Stimulated activated CD4-positive, alpha-beta T cell treated with anti-CD3 and anti-CD28 coated beads, Interleukin-15, amount 100 ng/mL, for 1 hour (primary cell): ENCODE results near the gene CPSF4L.

Experiments
- DNase-seq, 2 donors: peaks; one replicate each; pipeline ENCODE4 v3.0.0-alpha.2; 2020; ENCODE audit warnings: low read depth in 1 of 2, low spot score in 1 of 2

The CPSF4L gene

DNA sequence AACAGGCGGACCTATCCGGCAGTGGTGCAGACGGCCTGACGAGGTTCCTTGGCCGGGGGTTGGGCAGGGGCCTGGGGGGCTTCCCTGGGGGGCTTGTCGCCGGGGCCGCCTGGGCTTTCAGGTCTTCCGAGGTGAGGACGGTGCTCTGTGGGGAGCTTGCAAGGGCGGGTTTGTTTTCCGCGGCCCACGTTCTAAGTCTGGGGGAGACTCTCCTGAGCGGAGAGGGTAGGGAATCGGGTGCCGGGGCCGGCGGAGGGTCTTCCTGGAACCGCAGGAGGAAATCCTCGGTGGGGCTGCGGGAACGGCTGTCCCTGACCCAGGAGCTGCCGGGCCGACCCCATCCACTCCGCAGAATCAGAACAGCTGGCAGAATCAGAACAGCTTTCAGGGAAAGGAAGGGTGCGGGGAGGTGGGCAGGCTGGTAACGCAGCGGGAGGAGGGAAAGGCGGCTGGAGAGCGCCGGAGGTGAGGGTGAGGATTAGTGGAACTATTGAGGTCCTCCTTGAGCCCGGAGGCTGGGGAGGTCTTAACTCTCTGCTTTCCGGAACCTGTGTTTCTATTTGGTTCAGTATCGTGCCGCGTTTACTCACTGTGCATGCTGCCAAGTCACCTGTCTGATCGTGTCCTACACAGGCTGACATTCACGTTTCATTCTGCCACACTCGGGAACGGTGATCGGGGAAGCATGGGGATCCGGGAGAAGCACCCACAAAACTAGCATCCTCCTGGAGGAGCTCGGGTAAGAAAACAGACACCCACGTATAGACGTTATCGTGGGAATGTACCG, 28.9 kb downstream of the CPSF4L start:
- peak in 1 of 2 donors; percentile 12 for DNase-seq

DNA sequence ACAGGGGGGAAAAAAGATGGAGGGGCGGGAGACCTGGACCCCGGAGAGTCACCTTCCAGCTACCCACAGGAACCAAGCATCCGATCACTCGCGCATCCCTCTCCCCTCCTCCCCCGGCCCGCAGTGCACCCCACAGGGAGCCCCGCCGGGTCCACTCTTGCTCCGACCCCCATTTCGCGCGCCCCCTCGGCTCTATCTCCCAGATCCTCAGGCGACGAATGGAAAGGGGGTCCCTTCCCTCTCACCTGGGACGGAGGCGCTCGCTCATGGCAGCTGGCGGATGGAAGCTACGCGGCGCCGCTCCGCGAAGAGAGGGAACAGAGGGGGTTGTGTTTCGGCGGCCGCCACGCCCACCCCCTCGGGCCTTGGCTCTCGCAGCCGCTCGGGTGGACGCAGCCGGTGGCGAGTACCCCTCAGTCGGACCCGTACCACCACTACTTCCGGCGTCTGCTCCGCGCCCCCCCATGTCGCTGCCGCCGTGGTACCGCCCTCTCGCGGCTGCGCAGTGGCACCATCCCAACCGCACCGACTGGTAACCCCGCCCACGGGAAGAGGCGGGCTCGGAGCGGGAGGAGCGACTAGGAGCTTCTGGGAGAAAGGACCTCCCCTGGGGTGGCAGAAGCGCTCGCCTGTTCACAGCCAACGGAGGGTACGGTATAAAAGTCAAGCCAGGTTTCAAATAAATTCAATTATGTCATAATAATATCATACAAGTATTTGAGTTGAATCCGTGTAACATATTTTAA, 29.7 kb downstream of the CPSF4L start:
- peak; percentile 96 to 97 for DNase-seq

DNA sequence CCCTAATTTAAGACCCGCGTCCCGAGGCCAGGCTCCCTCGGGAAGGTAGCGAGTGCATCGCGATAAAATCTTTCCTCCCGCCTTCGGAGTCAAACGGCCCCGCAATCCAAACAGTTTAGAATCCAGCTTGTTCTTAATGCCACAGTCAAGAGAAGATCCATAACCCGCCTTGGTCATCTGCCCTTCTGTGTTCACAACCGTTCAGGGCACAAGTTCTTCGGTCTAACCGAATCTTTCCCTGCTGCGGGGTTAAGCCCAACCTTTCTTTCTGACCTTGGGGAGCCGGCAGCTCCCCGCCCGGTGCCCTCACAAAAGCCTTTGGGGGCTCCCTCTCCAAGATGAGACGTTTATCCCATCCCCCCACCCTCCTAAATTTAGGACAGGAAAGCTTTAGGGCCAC, 30.3 kb downstream of the CPSF4L start:
- DNase-seq: no peak

DNA sequence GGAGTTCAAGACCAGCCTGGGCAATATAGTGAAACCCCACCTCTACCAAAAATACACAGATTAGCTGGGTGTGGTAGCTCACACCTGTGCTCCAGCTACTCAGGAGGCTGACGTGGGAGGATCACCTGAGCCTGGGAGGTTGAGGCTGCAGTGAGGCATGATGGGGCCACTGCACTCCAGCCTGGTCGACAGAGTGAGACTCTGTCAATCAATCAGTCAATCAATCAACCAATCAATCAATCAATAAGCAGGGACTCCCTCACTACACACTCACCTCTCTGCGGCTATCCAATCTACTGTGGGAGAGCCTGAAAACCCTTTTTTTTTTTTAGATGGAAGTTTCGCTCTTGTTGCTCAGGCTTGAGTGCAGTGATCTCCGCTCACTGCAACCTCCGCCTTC, 31.6 kb downstream of the CPSF4L start:
- no peak for DNase-seq

DNA sequence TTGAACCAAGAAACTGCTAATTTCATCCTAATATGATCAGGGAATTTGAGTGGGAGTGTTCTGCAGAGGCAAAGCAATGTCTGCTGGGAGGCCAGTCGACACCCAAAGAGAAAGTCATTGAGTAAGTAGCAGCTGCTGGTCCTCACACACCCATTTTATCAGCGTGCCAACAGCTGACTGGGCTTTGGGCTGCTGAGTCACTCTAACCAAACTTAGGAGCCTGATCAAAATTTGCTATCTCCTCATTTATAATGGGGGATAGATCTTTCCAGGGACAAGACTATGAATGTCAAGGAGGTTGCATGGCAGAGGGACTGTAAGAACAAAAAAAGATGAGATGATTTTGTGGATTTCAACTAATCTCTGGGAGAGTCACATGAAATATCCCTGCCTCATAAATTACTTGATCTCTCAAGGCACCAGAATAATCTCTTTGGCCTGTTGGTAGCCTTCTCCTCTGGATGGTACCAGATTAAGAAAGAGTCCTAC, 32.9 kb downstream of the CPSF4L start:
- DNase-seq: no peak

DNA sequence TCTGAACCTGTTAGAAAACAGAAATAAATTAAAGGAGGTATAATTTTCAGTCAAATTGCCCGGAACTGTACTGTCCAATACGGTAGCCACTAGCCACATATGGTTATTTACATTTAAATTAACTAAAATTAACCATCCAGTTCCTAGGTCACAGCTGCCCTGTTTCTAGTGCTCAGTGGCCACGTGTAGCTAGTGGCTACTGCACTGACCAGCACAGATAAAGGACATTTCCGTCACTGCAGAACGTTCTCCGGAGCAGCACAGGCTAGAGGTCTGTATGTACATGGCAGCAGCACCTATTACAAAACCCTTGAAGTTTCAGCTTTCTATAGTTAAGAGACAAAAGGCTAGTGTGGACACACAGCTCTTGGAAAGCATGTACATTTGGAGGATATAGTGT, 33.7 kb downstream of the CPSF4L start:
- DNase-seq: no peak

GRCh38 chr17:73227379-73227778, 34.3 kb downstream of the CPSF4L start:
- no peak for DNase-seq

- DNase-seq: no peak
Observed at GRCh38 chr17:73226556-73227172, 35.0 kb downstream of the CPSF4L start.

DNA sequence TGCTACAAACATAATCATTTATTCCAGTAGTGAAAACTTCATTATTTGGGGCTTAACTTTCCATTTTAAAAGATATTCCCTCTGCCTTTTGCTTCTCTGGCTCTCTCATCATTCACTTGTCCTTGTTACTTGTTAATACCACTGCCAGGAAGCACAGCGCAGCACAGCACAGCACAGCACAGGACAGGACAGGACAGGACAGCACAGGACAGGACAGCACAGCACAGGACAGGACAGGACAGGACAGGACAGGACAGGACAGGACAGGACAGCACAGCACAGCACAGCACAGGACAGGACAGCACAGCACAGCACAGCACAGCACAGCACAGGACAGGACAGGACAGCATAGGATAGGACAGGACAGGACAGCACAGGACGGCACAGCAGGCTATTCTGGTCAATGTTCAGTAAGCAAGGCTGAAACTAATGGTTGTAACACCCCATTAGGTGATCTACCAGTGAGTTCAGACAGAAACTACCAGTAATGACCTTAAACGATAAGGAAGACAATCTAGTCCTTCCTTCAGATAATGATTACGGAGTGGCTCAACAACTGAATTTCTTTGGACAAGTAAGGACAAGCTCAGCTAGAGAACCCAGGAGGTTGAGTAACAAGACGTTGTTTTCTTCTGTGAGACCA, 36.9 kb downstream of the CPSF4L start:
- no peak for DNase-seq

- no peak for DNase-seq
Observed at GRCh38 chr17:73224237-73224636, 37.4 kb downstream of the CPSF4L start.

- no peak for DNase-seq
Observed at GRCh38 chr17:73223626-73224230, 38.0 kb downstream of the CPSF4L start.

DNA sequence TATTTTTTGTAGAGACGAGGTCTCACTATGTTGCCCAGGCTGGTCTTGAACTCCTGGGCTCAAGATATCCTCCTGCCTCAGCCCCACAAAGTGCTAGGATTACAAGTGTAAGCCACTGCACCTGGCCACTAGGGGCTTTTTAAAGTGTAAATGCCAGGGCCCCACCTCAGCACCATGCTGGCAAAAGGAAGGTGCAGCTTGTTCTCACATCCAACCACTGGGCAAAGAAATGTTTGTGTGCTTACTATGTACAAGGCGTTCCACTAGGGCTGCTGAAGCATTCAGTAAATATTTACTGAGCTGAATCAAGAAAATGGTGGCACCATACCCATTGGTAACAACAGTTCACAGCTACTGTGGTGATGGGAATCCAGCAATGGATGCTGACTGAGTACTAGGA, 46.2 kb downstream of the CPSF4L start:
- DNase-seq: no peak

- DNase-seq: no peak
Observed at GRCh38 chr17:73214851-73215250, 46.8 kb downstream of the CPSF4L start.

DNA sequence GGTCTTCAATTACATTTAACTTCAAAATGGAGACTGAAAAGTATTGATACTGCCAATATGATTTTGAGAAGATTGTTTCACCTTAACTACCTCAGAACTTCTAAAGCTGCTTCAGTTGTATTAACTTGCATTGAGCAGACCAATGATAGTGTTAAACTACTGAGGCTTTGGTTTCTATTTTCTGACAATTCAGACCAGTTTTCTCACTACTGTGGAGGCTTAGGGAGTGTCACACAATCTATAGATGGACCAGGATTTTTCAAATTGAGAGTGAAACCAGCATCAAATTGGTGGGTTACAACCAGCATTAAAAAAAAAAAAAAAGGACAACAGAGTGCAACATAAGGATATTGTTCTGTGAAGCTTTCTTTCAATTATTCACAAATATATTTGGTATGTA, 47.7 kb downstream of the CPSF4L start:
- DNase-seq: no peak

GRCh38 chr17:73211745-73212144, 49.9 kb downstream of the CPSF4L start:
- peak in 1 of 2 donors; percentile 29 for DNase-seq

DNA sequence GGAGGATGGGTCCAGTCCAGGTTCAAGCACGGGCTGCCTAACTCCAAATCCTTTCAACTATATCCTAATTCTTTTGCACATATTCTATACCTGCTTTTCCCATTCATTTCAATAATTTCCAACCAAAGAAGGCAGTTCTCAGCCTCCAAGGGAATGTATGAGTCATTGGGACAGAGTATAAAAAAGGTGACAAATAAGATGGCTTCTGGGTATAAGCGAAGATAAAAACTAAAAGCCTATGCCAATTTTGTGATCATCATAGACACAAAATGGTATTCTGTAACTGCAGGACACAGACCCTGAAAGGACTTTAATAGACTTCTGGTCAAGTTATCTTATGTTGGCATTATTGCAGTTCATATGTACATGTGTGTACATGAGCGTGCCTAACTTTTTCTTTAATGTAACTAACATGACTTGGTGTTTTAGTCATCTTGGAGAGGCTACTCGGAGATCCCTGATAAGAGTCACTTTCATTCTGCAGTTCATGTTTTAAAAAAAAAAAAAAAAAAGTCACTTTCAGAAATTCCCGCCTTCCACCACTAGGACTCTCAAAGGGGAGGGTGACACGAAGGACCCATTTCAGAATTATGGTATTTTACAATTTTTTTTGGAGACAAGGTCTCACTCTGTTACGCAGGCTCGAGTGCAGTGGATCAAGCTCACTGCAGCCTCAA, 51.5 kb downstream of the CPSF4L start:
- DNase-seq: no peak

- DNase-seq: no peak
Observed at GRCh38 chr17:73209436-73209835, 52.2 kb downstream of the CPSF4L start.

DNA sequence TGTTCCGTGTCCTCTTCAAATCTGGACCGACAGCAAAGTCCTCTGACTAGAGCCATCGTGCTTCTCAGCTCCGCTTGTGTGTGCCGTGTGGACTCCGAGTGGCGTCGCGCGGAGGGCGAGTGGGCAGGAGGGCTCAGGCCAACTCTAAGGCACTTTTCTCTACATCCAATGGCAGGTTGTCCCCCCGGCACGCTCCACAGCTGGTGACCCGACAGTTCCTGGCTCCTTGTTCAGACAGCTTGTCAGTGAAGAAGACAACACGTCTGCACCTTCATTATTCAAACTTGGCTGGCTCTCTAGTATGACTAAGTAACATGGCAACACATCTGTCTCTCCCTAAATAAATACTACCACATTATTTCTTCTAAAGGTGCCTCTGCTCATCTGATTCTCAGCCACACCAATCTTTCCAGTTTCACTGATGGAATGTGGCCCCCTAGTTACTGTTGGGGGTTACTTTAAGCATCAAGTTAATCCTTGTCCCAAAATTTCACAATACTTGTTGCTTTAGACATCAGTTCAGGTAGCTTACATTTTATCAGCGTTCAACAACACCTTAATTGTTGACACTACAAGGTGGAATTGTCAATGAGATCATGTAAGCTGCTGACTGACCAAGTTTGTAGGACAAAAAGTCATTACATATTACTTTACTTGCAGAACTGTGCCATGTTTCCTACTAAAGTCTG, 53.4 kb downstream of the CPSF4L start:
- no peak for DNase-seq

DNA sequence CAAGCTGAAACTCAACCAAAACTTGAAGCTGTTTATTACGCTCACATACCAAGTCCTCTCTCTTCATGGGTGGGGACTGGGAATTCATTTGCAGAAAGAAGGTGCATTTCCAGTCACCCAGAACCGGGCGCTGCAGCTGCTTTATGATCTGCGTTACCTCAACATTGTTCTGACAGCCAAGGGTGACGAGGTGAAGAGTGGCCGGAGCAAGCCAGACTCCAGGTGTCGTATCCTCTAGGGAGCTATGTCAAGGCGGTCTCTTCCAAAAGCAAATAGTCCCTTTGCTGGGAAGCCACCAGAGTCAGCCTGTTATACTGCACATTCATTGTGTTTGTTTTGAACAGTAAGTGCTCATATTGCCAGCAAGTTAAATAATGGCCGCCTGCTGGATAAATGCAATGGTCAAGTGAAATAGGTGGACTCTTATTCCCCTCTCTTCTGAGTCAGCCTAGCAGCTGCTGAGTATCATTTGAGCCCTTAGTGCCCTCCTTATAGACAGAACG, 56.2 kb downstream of the CPSF4L start:
- DNase-seq: no peak
